Measurements from ENCODE around the gene CNN2.

CNN2 gene

DNA sequence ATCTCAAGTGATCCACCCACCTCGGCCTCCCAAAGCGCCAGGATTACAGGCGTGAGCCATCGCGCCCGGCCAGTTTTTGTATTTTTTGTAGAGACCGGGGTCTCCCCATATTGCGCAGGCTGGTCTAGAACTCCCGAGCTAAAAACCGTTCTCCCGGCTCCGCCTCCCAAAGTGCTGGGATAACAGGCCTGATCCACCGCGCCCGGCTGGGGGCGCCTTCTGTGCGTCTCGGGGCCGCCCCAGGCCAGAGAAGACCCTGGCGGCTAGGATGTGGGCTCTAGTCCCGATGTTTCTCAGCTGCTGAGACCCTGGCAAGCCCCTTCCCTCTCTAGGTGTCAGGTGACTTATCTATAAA, 44.1 kb downstream of the CNN2 start:
- peaks cover 72 to 86% (median 77%) of the 10 kb centered on the region in 10 experiments for H3K4me1 ChIP-seq
- H3K4me3 ChIP-seq = no peak overlapping the region; a peak in 1 of 20 replicates
- peak overlapping the region in 10 of 11 experiments; percentile 24 to 99 (median 94); a peak in 16 of 22 replicates for H3K4me2 ChIP-seq
- no peak for TF ChIP-seq Cebpa-rat (IDR thresholded peaks at IDR 0.05)
- peaks cover 42 to 71% (median 60%) of the 10 kb centered on the region in 11 experiments; a peak in 21 of 22 replicates for H4K20me1 ChIP-seq
- no peaks in the 10 kb centered on the region for H3K27me3 ChIP-seq
- peak overlapping the region in 7 of 11 experiments; percentile 12 to 99 (median 32); a peak in 11 of 22 replicates for H3K27ac ChIP-seq
- peak overlapping the region in 9 of 11 experiments; percentile 5 to 95 (median 33); a peak in 6 of 22 replicates for H3K9ac ChIP-seq
- H3K36me3 ChIP-seq = peaks cover 64 to 72% (median 68%) of the 10 kb centered on the region in 11 experiments
- H3K9me3 ChIP-seq (replicated peaks in 1 of 11) = no peaks in the 10 kb centered on the region

DNA sequence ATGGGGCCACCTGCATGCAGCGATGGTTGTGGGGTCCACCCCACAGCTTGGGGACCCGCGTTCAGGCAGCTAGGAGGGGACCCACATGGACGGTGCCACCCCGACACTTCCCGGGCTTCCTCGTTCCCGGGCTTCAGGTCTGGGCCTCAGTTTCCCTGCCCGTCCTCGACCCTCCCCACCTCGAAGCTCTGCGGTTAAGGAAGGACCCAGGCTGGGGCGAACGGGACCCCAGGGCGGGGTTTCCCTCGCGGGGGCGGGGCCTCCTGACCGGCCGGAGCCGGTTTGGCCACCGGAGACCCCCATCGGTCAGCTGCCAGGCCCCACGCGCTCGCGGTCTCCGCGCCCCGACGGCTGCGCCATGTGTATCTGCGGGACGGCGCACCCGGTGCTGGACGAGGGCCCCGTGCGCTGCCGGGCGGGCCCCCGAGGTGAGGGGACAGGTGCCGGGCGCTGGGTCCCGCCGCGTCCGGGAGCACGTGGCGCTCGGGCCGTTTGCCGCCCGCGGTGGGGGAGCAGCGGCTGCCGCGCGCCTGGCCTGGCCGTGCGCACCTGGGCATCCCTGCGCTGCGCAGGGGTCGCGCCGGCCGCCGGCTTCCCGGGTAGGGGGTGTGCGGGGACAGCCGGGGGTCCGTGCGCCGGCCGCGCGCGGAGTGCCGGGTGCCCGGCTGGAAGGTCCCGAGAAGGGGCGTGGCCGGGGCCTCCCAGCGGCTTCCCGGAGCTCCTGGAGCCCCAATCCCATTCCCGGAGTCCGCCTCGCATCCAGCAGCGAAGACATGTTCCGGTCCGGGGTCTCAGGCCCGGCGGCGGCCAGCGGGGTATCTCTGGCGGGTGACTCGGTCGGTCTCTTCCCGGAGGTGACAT, 44.8 kb downstream of the CNN2 start:
- no peaks in the 10 kb centered on the region for H3K27me3 ChIP-seq
- H3K4me3 ChIP-seq = no peak overlapping the region
- peak overlapping the region; percentile 0 to 95 (median 27); a peak in 8 of 22 replicates for H3K9ac ChIP-seq
- H4K20me1 ChIP-seq = peaks cover 46 to 77% (median 66%) of the 10 kb centered on the region in 11 experiments; a peak in 21 of 22 replicates
- no peak for TF ChIP-seq Cebpa-rat (IDR thresholded peaks at IDR 0.05)
- peaks cover 72 to 86% (median 77%) of the 10 kb centered on the region in 10 experiments for H3K4me1 ChIP-seq
- peaks cover 70 to 78% (median 74%) of the 10 kb centered on the region in 11 experiments for H3K36me3 ChIP-seq
- H3K9me3 ChIP-seq (replicated peaks in 1 of 11) = no peaks in the 10 kb centered on the region
- H3K27ac ChIP-seq = peak overlapping the region in 7 of 11 experiments; percentile 12 to 99 (median 32); a peak in 11 of 22 replicates
- H3K4me2 ChIP-seq = peak overlapping the region in 10 of 11 experiments; percentile 24 to 99 (median 94); a peak in 19 of 22 replicates

DNA sequence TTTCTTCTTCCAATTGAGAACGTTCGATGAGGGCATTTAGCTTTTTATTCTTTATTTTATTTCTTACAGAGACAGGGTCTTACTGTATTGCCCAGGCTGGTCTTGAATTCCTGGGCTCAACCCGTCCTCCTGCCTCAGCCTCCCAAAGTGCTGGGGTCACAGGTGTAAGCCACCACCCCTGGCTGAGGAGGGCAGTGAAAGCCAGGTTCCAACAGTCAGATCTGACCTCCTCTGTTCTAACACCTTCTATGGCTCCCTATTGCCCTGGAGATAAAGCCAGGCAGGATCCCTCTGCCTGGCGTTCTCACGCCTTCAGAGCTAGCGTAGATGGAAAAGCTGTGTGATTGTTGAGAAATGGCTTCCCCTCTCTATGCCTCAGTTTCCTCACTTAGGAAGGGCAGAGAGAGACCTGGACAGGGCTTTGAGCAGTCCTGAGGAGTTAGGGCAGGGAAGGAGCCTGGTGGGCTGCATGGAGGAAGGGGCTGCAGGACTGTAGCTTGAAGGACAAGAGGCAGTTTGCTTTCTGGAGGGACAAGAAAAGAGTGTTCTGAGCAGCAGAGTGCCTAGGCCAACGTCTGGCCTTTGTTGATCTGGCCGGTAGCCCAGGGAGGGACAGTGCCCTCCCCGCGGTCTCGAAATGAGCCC, 46.1 kb downstream of the CNN2 start:
- peaks cover 79 to 92% (median 83%) of the 10 kb centered on the region in 10 experiments for H3K4me1 ChIP-seq
- peaks cover 80 to 91% (median 85%) of the 10 kb centered on the region in 11 experiments for H3K36me3 ChIP-seq
- peaks cover 51 to 90% (median 79%) of the 10 kb centered on the region in 11 experiments; a peak in 21 of 22 replicates for H4K20me1 ChIP-seq
- H3K9ac ChIP-seq = peak overlapping the region in 7 of 11 experiments; percentile 2 to 95 (median 21); a peak in 6 of 22 replicates
- H3K27me3 ChIP-seq = no peaks in the 10 kb centered on the region
- H3K27ac ChIP-seq = peak overlapping the region in 3 of 11 experiments; percentile 15 to 40 (median 19); a peak in 3 of 22 replicates
- no peaks in the 10 kb centered on the region for H3K9me3 ChIP-seq (replicated peaks in 1 of 11)
- TF ChIP-seq Cebpa-rat (IDR thresholded peaks at IDR 0.05) = no peak
- H3K4me3 ChIP-seq = no peak overlapping the region
- H3K4me2 ChIP-seq = peak overlapping the region in 9 of 11 experiments; percentile 4 to 97 (median 88); a peak in 13 of 22 replicates

DNA sequence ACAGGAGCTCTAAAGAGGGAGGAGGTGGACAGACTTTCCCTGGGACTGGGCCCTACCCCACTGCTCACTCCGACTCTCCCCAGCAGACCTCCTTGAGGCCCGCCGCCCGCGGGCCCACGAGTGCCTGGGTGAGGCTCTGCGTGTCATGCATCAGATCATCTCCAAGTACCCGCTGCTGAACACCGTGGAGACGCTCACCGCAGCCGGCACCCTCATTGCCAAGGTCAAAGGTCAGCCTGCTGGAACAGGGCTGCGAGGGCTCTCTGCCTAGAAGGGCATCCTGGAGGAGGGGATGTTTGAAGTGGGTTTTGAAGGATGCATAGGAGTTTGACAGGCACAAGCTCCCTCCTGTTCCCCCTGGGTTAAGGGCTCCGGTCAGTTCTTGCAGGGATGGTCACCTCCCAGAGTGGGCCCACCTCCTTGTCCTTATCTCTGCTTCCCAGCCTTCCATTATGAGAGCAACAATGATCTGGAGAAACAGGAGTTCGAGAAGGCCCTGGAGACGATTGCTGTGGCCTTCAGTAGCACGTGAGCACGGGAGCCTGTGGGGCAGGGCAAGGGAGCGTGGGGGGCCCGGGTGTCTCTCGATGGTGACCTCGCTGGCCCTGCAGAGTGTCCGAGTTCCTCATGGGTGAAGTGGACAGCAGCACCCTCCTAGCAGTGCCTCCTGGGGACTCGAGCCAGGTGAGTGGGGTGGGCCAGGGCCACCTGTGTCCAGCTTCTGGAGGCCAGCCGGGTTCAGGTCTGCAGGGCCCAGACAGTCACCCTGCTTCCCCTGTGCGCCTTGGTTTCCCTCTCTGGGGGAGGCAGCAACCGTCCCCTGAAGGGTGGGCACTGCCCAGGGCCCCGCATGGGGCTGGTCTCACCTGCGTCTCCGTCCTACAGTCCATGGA, 46.9 kb downstream of the CNN2 start:
- peaks cover 86 to 97% (median 92%) of the 10 kb centered on the region in 11 experiments for H3K36me3 ChIP-seq
- H4K20me1 ChIP-seq = peaks cover 57 to 94% (median 87%) of the 10 kb centered on the region in 11 experiments; a peak in 21 of 22 replicates
- H3K4me2 ChIP-seq = peak overlapping the region; percentile 69 to 97 (median 75)
- H3K9me3 ChIP-seq (replicated peaks in 1 of 11) = no peaks in the 10 kb centered on the region
- no peak for TF ChIP-seq Cebpa-rat (IDR thresholded peaks at IDR 0.05)
- peak overlapping the region in 8 of 11 experiments; percentile 12 to 55 (median 32); a peak in 6 of 22 replicates for H3K9ac ChIP-seq
- no peaks in the 10 kb centered on the region for H3K27me3 ChIP-seq
- H3K4me3 ChIP-seq = peak overlapping the region in 3 of 10 experiments; percentile 31 to 57 (median 35); a peak in 3 of 20 replicates
- peaks cover 84 to 96% (median 89%) of the 10 kb centered on the region in 10 experiments for H3K4me1 ChIP-seq
- peak overlapping the region in 1 of 11 experiments; percentile 12; a peak in 1 of 22 replicates for H3K27ac ChIP-seq

DNA sequence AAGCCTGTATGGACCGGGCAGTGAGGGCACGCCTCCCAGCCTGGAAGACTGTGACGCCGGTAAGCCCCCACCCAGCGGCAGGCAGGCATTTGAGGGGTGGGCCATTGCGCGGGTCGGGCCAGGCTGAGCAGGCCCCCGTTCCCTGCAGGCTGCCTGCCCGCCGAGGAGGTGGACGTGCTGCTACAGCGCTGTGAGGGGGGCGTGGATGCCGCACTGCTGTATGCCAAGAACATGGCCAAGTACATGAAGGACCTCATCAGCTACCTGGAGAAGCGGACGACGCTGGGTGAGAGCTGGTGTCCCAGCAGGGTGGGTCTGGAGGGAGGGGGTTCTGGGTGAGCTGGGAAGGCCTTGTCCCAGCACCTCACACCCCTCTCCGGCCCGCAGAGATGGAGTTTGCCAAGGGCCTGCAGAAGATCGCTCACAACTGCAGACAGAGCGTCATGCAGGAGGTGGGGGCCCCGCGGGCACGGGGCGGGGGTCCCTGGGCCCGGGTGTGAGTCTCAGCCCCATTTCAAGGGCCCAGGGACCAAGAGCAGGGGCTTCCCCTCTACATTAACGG, 47.6 kb downstream of the CNN2 start:
- Histone ChIP-seq H3K4me2 (peak overlapping the region; percentile 69 to 97 (median 75)), H3K36me3 (peaks cover 84 to 97% (median 91%) of the 10 kb centered on the region in 11 experiments), H3K27ac (peak overlapping the region in 5 of 11 experiments; percentile 12 to 45 (median 35); a peak in 5 of 22 replicates), H3K27me3 (no peaks in the 10 kb centered on the region), H3K9me3 (replicated peaks in 1 of 11) (no peaks in the 10 kb centered on the region), H3K4me1 (peaks cover 78 to 91% (median 87%) of the 10 kb centered on the region in 10 experiments), H4K20me1 (peaks cover 59 to 97% (median 92%) of the 10 kb centered on the region in 11 experiments; a peak in 21 of 22 replicates), H3K4me3 (peak overlapping the region in 6 of 10 experiments; percentile 19 to 57 (median 33); a peak in 7 of 20 replicates), H3K9ac (peak overlapping the region in 9 of 11 experiments; percentile 12 to 55 (median 38); a peak in 12 of 22 replicates)
- TF ChIP-seq Cebpa-rat (IDR thresholded peaks at IDR 0.05) = no peak

DNA sequence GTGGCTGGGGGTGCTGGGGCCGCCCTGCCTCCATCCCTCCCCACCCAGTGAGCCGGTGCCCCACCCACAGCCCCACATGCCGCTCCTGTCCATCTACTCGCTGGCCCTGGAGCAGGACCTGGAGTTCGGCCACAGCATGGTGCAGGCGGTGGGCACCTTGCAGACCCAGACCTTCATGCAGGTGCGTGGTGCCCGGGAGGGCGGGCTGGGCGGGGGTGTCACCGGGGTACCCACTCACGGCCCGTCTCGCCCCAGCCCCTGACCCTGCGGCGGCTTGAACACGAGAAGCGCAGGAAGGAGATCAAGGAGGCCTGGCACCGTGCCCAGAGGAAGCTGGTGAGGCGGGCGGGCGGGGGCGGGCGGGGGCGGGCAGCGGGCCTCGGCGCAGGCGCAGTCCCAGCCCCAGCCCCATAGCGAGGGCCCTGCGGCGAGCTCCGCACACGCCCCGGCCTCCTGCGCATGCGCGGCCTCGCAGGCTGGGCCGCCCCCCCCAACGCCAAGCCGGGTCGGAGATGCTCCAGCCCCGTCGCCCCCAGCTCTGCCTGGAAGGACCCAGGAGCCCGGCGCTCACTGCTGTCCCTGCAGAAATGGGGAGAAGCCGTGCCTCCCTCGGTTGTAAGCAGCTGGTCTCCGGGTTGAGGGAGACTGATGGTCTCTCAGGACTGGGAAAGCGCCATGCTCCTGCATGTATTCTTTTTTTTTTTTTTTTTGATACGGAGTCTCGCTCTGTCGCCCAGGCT, 48.3 kb downstream of the CNN2 start:
- peaks cover 71 to 90% (median 81%) of the 10 kb centered on the region in 10 experiments for H3K4me1 ChIP-seq
- H3K27me3 ChIP-seq = no peaks in the 10 kb centered on the region
- H3K9ac ChIP-seq = peak overlapping the region in 10 of 11 experiments; percentile 12 to 61 (median 50); a peak in 14 of 22 replicates
- no peaks in the 10 kb centered on the region for H3K9me3 ChIP-seq (replicated peaks in 1 of 11)
- peak overlapping the region in 9 of 10 experiments; percentile 19 to 57 (median 30); a peak in 11 of 20 replicates for H3K4me3 ChIP-seq
- peak overlapping the region in 8 of 11 experiments; percentile 46 to 61 (median 54); a peak in 13 of 22 replicates for H3K27ac ChIP-seq
- peak overlapping the region; percentile 73 to 97 (median 93) for H3K4me2 ChIP-seq
- peaks cover 64 to 98% (median 93%) of the 10 kb centered on the region in 11 experiments for H4K20me1 ChIP-seq
- peaks cover 88 to 97% (median 93%) of the 10 kb centered on the region in 11 experiments for H3K36me3 ChIP-seq
- no peak for TF ChIP-seq Cebpa-rat (IDR thresholded peaks at IDR 0.05)

DNA sequence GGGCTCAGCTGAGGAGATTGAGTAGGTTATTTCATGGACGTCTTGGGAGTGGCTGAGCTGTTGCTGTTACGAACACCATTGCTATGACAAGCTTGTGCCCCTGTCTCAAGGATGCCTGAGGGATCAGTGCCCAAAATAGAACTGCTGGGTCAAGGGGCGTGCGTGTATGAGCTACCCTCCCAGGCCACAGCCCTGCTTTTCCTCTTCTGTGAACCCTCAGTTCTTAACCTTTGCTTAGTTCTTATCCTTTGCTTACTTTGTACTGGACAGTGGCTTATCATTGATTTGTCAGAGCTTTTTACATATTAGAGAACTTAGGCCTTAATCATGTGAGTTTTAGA, 49.6 kb downstream of the CNN2 start:
- no peak for TF ChIP-seq Cebpa-rat (IDR thresholded peaks at IDR 0.05)
- Histone ChIP-seq H3K4me3 (peak overlapping the region in 3 of 10 experiments; percentile 43 to 57 (median 45); a peak in 4 of 20 replicates), H4K20me1 (peaks cover 71 to 98% (median 93%) of the 10 kb centered on the region in 11 experiments), H3K27me3 (no peaks in the 10 kb centered on the region), H3K4me1 (peaks cover 60 to 90% (median 71%) of the 10 kb centered on the region in 10 experiments), H3K9me3 (replicated peaks in 1 of 11) (no peaks in the 10 kb centered on the region), H3K36me3 (peaks cover 88 to 97% (median 93%) of the 10 kb centered on the region in 11 experiments), H3K27ac (peak overlapping the region in 9 of 11 experiments; percentile 34 to 63 (median 52); a peak in 15 of 22 replicates), H3K9ac (peak overlapping the region in 10 of 11 experiments; percentile 9 to 61 (median 45); a peak in 14 of 22 replicates), H3K4me2 (peak overlapping the region; percentile 57 to 96 (median 89))

Data from BLaER1 treated with 17β-estradiol and CSF1 and Interleukin-3, amounts not matched to agents 10 nM and 100 nM (cell line).